Measurements from ENCODE around the gene MANF.
"Not testable (repeated sequence)": the region's sequence is repeated elsewhere in the genome, so short reads cannot be mapped to it uniquely, and the experiment has no call there.

Gene MANF

DNA sequence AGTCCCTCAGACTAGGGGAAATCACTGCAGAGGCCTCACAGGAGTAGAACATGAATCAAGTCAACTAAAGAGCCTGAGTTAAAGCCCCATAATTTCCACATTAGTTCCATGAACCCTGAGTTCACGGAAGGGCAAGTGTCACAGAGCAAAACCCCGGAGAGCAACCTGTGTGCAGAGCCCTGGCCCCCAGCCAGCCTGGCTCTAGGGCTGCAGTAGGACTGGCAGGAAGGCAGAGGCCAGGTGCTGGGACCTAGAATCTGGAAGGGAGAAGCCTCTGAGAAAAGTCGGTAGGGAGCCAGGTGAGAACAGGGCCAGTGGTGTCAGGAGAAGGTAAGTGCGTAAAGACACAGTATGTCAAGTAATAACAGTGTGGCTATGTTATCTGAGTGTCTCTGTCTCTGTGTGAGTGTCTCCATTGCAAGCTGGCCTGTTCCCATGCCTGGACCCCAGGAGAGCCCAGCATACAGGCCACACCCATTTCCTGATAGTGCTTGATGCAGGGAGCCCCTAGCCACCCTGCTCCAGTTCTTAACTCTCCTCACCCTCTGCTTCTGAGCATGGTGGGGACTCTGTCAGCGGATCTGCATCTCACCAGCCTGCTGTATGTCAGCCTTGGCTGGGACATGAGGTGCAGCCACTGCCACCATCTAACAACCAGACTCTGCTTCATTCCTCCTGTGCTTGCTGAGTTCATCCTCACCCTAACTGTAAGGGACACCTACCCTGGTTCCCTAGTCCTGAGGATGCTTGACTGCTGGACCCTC lies 11.3 kb upstream of the MANF start:
- peak; percentile 50 for DNase-seq

DNA sequence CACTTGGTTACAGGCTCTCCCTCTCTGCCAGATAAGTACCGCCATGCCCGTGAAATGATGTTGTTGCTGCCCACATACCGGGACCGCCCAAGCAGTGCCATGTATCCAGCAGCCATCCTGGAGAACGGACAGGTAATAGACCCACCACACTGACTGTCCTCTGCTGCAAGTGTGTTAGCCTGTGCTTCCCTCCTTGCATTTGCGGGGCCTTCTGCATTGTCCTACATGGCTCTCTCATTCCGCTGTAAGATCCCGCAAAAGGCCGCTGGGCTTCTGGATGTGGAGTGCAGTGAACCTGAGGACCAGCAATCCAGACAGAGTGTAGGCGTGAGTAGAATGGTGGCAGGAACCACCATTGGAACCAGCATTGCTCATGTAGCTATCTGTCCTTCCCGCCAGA lies 10.6 kb upstream of the MANF start:
- peak; percentile 50 for DNase-seq

DNA sequence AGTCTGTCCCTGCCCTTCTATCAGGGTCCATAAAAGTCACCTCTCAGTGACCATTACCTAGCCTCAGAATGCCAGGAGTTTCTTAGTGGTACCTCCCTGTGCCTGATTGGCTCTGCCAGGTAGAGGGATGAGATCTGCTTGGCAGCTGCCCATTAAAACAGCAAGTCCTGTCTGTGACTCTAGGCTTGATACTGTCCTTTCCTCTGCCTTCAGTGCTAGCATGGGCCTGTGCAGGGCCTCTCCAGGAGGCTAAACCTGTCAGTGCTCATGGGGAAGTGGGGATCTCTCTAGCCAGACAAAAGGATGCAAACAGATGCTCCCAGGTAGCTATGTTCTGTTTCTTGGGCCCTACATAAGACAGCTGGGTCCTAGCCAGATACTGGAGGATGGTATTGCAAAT lies 10.0 kb upstream of the MANF start:
- DNase-seq: peak; percentile 16

DNA sequence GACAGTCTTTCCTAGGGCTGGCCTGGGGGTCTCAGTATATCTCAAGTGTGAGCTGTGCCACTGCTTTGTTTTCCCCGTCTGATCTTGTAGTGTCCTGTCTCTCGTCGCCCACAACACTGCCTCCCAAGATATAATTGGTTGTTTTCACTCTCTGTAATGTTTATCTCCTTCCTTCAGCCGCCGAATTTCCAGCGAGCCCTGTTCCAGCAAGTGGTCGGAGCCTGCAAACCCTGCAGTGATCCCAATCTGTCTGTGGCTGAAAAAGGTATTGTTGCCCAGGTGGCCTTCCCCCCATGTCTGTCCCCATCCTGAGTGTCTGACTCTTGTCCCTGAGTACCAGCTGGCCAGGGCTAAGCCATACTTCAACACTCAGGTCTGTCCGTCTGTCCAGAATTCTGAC lies 9.5 kb upstream of the MANF start:
- DNase-seq: peak; percentile 6

DNA sequence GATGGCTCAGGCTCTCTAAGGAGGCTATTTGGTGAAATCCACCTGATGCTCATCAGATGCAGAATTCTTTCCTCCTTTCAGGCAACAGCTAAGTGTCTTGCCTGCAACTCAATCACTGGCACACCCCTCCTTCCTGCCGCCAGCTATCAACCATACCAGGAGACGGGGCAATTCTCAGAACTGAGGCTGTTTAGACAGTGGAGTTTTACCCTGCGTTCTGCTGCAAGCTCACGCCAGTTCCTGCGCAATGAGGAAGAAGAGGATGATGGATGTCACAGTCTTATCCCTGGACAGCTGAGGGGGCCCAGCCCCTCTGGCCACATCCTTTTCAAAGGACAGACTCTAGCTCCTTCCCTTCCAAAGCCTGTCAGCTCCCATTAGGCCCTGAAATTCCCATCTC lies 7.0 kb upstream of the MANF start:
- DNase-seq: peak; percentile 24

DNA sequence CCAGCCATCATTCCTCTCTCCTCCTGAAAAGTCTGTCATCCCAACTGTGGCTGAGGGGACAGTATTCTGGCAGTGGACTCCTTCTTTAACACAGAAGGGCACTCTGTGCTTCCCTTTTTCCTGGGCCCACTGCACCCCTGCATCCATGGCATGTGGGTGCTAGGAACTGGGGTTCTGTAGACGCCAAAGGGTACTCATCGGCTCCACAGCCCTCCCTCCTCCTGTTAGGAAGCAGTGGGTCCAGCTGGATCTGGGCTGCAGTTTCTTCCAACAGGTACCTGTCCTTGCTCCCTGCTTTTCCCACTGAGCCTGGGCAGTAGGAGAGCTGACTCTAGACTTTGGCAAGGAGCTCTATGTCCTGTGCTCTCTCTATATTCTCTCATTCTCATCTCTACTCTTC lies 6.4 kb upstream of the MANF start:
- peak; percentile 55 for DNase-seq

DNA sequence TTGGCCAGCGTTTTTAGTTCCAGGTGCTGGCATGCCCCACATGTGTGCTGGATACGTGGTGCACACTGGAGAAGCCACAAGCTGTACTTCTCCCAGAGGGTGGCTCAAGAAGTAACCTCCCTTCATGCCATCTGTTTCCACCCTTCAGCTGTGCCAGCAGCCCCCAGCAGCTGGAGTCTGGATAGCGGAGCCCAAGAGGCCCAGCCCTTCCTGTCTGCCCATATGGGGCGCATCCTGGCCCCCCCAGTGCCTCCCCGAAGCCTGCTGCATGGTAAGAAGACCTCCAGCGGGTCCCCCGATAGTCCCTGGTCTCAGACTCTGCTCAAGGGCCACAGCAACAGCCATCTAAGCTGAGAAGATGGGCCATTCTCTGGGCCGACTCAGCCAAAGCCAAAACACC lies 5.8 kb upstream of the MANF start:
- DNase-seq: peak; percentile 53

DNA sequence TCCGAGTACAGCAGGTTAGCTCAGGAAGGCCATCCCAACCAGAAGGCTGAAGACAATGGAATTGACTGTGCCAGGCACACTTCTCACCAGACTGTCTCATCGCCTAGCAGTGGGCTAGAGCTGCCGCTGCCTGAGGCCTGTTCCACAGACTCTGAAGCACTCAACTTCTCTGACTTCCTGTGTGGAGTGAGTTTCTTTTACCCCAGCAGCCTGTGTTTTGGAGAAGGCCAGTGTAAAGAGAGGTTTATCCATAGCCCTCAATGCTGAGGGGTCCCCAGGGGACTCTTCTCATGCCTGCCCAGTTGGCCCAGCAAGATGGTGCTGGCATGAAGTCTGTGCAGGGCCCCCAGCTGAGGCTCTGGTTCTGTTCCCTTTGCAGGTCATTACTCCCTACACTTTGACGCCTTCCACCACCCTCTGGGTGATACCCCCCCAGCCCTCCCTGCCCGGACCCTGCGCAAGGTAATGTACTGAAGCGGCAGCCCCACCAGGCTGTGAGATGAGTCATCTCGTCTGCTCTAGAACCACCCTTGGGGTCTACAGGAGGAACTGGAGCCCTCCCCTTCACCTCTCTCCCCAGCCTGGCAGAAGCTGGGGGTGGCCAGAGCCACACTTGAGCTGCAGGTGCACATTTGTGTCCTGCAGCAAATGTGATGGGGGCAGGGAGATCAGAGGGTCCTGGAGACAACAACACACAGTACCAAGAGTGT lies 5.2 kb upstream of the MANF start:
- no peak for DNase-seq

DNA sequence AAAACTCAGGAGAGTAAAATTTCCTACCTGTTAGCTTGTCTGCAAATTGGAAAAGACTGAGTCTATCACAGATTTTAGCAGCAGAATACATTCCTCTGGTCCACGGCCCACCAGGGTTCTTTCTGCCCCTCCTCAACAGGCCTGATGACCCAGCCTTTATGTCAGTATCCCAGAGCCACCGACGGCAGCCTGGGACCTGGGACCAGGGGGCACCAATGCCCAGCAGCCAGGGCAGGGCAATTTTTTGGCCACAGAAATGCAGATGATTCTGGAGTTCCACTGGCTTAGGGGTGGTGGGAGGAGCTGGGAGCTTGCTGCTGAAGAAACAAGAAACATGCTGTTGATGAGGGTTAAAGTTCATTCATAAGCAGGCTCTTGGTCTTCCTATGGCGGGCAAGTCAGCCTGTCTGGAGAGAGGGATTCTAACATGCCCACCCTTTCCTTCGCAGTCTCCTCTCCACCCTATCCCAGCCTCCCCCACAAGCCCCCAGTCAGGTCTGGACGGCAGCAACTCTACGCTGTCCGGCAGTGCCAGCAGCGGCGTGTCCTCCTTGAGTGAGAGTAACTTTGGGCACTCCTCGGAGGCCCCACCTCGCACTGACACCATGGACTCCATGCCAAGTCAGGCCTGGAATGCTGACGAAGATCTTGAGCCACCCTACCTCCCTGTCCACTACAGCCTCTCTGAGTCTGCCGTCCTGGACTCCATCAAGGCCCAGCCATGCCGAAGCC lies 4.3 kb upstream of the MANF start:
- no peak for DNase-seq

DNA sequence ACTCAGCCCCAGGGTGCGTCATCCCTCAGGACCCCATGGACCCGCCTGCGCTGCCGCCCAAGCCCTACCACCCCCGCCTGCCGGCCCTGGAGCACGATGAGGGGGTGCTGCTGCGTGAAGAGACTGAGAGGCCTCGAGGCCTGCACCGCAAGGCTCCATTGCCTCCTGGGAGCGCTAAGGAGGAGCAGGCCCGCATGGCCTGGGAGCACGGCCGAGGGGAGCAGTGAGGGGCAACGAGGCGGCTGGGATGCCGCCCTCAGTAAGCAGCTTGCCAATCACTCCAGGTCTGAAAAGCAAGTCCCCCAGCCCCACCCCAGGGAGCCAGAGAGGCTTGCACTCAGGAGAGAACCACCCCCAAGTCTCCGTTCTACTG lies 3.8 kb upstream of the MANF start:
- no peak for DNase-seq

DNA sequence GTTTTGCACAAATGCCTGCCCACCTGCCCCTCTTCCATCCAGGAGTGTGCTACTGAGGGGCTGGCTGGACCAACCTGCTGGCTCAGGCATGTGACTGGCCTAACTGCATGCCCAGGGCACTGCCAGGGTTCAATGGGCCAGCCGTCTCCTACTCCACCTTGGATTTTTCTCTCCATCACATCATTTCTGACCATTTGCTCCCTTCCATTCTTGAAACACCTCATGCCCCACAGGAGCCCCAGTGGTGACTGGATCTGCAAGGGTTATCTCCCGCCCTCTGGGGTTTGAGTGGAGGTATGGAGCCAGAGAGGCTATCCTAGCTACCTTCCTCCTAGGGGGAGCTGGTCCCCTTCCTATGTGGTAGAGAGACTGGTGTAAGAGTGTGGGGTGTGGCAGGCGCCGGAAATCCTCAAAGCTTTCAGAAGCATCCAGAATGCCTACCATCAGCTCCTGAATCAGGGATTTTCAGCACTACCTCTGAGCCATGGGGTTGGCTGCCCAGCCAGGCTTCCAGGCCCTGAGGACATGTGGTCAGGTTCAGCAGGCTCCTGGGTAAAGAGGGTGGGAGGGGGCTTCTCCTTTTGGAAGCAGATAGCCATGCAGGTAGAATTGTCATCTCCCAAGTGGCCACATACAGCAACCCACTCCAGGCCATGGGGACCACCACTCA lies 2.9 kb upstream of the MANF start:
- no peak for DNase-seq

DNA sequence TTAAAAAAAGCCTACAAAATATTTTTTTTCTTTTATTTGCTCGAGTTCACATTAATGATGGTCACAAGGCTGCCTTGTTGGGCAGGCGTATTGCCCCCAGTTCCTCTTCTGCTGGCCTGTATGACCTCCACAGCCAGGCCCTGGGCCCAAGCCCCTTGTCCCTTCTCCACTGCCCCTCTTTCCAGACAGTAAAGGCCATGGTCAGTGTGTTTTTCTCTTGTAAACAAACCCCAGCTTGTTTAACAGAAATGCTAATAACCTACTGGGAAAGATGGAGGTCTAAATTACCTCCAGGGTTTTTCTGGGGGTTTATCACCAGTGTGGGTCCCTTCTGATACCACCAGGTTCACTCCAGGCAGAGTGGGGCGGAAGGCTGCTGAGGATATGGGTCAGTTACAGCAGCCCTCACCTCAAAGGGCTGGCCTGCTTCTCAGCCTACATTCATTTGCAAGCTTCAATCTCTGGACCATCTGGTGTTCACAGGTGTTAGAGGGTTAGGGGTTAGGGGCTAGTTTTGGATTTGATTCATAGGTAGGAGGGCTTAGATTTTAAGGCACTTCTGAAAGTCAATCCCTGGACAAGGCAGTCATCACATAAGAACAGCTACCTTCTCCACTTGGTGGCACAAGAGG lies 2.0 kb upstream of the MANF start:
- DNase-seq: no peak

DNA sequence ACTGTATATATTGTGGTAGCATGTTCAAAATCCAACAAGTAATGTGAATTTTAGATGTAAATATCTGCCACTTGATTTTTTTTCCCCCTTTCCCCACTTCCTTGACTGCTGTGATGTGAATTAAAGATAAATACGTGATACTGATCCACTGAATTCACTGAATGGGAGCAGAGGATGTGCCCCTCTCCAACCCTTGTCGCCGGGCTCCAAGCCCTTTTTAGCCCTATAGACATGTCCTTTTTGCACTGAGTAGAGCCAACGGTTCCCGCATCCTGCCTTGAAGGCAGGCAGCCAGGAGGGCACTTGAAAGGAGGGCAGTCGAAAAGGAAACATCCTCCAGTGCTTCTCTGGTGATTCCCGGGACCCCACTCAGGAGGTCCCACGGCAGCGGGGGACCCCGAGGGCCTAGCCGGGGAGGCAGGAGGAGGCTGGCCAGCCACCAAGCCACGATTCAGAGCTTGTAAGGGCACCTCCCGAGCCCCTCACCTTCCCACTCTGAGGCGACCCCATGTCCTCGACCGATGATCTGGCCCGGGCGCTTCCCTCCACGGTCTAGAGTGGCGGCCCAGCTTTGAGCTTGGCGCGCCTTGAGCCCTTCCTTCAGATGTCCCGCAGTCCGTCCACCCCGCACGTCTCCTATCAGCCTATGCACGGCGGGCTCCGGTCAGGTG lies 901 bp upstream of the MANF start:
- DNase-seq: no peak

DNA sequence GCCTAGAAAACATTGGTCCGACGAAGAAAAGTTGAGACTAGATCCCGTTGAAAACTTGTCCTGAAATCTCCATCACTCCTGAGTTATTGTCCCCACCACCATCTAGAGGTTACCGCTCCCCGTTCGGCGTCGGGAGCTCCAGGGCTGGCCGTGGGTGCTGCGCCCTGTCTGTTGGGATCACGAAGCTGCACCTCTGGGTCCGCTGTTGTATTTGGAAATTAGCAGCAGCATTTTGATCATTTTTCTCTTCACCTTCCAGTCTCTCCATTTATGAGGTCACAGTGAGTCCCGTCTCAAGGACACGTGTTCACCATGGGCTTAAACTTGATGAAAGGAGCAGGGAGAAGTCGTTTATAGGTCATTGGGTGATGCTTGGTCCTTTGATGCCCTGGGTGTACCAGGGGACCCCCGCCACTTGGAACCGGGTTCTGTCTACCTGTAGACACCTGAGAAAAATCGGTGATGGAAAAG lies 565 bp downstream of the MANF start:
- DNase-seq: peak; percentile 66

DNA sequence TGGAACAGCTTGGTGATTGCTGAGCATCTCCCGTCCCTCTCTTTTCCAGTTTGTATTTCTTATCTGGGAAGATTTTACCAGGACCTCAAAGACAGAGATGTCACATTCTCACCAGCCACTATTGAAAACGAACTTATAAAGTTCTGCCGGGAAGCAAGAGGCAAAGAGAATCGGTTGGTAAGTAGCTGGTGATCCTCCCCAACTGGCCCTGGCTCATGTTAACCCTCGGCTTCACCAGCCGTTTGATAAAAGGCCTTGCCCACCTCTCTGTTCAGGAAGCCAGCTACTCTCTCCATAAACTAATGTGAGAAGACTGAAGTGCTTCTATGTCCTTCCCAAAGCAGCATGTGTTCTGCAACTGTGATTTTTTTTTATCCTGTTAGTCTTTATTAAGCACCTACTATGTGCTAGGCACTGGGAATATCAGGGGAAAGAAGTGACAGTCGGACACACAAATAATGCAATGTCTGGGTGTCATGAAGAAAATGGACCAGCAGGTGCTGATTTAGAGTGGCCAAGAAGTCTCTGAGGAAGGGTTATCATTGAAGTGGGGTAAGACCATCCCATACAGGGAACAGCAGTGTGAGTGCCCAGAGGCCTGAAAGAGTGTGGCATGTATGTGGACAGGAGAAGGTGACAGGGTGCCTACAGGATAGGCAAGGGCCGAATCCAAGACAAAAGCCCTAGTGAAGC lies 1.2 kb downstream of the MANF start:
- DNase-seq: no peak

DNA sequence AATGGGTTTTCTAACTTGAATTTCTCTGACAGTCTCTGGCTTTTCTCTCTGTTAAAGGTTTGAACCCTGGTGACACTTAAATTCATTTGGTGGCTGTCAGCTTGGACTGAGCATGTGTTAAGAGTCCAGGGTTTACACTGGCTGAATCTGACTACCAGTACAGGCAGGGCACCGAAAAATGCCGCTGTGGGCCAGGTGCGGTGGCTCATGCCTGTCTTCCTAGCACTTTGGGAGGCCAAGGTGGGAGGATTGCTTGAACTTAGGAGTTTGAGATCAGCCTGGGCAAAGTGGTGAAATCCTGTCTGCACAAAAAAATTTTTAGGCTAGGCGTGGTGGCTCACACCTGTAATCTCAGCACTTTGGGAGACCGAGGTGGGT lies 1.8 kb downstream of the MANF start:
- no peak for DNase-seq

DNA sequence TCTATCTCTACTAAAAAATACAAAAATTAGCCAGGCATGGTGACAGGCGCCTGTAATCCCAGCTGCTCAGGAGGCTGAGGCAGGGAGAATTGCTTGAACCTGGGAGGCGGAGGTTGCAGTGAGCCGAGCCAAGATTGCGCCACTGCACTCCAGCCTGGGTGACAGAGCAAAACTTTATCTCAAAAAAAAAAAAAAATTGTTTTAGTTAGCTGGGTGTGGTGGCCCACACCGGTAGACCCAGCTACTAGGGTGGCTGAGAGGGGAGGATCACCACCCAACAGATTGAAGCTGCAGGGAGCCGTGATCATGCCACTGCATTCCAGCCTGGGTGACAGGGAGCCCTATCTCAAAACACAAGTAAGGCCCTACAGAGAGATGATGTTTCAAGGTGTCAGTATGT lies 2.2 kb downstream of the MANF start:
- not testable (repeated sequence) for DNase-seq

DNA sequence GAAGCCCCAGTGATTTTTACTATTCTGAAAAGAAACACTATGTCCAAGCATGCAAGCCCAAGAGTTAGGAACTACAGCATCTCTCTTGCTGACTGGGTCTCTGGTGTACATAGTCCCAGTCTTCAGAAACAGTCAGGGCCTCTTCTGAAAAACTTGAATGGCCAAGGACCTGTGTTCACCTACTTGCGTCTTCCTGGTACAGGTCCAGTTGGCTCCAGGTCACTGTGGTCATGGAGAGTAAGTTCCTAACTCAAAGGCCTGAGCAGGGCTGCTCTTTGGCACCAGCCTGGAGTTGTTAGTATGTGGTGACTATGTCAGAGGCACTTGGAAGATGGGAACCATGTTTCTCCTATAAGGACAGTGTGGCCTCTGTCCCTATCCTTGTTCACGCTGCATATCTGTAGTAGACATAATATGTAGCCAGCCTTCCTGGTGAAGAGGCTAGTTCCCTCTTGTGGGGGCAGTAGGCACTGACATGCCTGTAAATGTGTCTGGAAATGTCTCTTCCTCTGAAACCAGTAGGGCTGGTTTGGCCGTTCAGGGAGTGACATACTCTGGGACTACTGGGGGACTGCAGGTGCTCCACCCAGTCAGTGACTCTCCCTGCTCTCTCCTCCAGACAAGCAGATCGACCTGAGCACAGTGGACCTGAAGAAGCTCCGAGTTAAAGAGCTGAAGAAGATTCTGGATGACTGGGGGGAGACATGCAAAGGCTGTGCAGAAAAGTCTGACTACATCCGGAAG lies 3.4 kb downstream of the MANF start:
- no peak for DNase-seq

DNA sequence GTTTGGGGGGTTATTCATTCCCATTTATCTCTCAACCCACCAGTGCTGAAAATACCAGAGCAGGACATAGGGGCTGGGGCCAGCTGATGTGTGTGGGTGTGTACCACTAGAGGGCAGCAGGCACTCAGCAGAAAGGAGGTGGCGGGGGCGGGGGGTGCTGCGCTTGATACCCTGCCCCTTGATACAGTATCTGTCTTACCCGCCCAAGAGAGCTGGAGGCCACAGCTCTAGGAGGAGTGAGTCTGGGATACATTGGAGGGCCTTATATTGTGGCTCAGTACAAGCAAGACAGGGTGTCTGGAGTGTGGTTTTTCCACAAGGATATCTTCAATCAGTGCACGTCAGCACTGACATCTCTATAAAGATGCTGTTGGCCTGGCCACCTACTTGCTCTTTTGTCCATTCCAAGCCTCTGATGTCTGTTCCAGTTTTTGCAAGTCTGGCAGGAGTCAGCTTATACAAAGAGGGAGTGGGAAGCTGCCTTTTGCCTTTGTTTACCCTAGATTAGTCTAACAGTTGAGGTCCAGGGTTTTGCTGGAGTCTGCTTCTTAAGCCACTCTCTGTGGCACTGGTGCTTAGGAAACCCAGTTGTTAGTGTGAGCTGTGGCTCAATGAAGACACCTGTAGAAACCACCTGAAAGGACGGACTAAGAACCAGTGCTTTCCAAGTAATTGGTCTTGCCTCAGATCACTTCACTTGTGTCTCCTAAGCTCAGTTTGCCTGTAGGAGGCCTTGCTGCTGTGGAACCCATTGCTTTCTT lies 4.5 kb downstream of the MANF start:
- DNase-seq: peak; percentile 85
